GM23248 (cell line): ENCODE results near the gene ACACA. TPM values are rescaled to one million over a fixed set of nuclear protein-coding genes. Genes with fewer than 3 reads are reported as not detected.
A peak's percentile ranks its signal among the peaks of the same experiment; 100 is the strongest.

Experiments used
- DNase-seq: peaks from one replicate; pipeline ENCODE4 v3.0.0-alpha.2; 2015
- H2AFZ ChIP-seq: fragments of 200-600 bp; sonication (generic); 2 replicates; pipeline ENCODE4 v1.6.1; 2016; ENCODE audit warnings: antibody characterized with exemption
- H3F3A ChIP-seq: fragments of 200-600 bp; sonication (generic); 2 replicates; pipeline ENCODE4 v1.6.1; 2016; ENCODE audit warnings: mild to moderate bottlenecking, antibody characterized with exemption, mixed run types; ENCODE audit not compliant: insufficient read depth
- H3K27ac ChIP-seq: fragments of 200-600 bp; sonication (generic); 2 replicates; pipeline ENCODE4 v1.5.1; 2016; ENCODE audit warnings: mild to moderate bottlenecking
- H3K27me3 ChIP-seq: fragments of 200-600 bp; sonication (generic); replicated peaks from 2 replicates; pipeline ENCODE4 v1.6.1; 2016; ENCODE audit warnings: mild to moderate bottlenecking; ENCODE audit not compliant: insufficient read depth
- H3K36me3 ChIP-seq: fragments of 200-600 bp; sonication (generic); 2 replicates; pipeline ENCODE4 v1.6.1; 2016; ENCODE audit warnings: low read depth, mild to moderate bottlenecking
- H3K4me1 ChIP-seq: fragments of 200-600 bp; sonication (generic); 2 replicates; pipeline ENCODE4 v1.6.1; 2016; ENCODE audit warnings: mild to moderate bottlenecking; ENCODE audit not compliant: insufficient read depth
- H3K4me2 ChIP-seq: fragments of 200-600 bp; sonication (generic); one replicate; pipeline ENCODE4 v1.6.1; 2016; ENCODE audit warnings: mild to moderate bottlenecking; ENCODE audit not compliant: unreplicated experiment
- H3K4me3 ChIP-seq: fragments of 200-600 bp; sonication (generic); 2 replicates; pipeline ENCODE4 v1.5.1; 2016; ENCODE audit warnings: mild to moderate bottlenecking
- H3K79me2 ChIP-seq: fragments of 200-600 bp; sonication (generic); 2 replicates; pipeline ENCODE4 v1.6.1; 2016; ENCODE audit warnings: mild to moderate bottlenecking; ENCODE audit not compliant: insufficient read depth
- H3K9ac ChIP-seq: fragments of 200-600 bp; sonication (generic); 2 replicates; pipeline ENCODE4 v1.6.1; 2016; ENCODE audit warnings: mild to moderate bottlenecking
- H3K9me2 ChIP-seq: fragments of 200-600 bp; sonication (generic); 2 replicates; pipeline ENCODE4 v1.6.1; 2016; ENCODE audit warnings: mixed run types, mild to moderate bottlenecking, moderate library complexity; ENCODE audit not compliant: insufficient read depth
- H3K9me3 ChIP-seq: fragments of 200-600 bp; sonication (generic); one replicate; pipeline ENCODE4 v1.6.1; 2017; ENCODE audit warnings: low read depth
- H4K20me1 ChIP-seq: fragments of 200-600 bp; sonication (generic); 2 replicates; pipeline ENCODE4 v1.6.0; 2016; ENCODE audit not compliant: insufficient read depth
- EZH2 ChIP-seq: fragments of 200-600 bp; sonication (generic); IDR thresholded peaks from 2 replicates; pipeline ENCODE4 v1.6.1; 2018; ENCODE audit warnings: antibody characterized with exemption, mild to moderate bottlenecking; ENCODE audit not compliant: insufficient read depth, poor library complexity, severe bottlenecking
- EZH2phosphoT487 ChIP-seq: fragments of 200-600 bp; sonication (generic); IDR thresholded peaks from 2 replicates; pipeline ENCODE4 v1.6.1; 2018; ENCODE audit warnings: antibody characterized with exemption, moderate library complexity, mild to moderate bottlenecking, low read depth; ENCODE audit not compliant: insufficient read depth
- WGBS, 2 experiments: methylation state at CpG; one replicate each; pipeline ENCODE4 v1.1.6; 2015 to 2017; ENCODE audit warnings: low lambda C conversion rate in 2 of 2, low coverage in 1 of 2; ENCODE audit errors: missing lambda C conversion rate in 2 of 2; 5-methylcytosine and 5-hydroxymethylcytosine counted together
- in situ Hi-C: fragments of 300-500 bp; cut with MboI; formaldehyde crosslinking; loops from 2 replicates; pipeline ENCODE4 v1.15.0; 2020
- polyA plus RNA-seq: library from polyadenylated mRNA; unstranded; fragments of >200 nt; fragmentation: Nextera tagmentation; extraction: Ambion mirVana; gene quantifications from 2 replicates; pipeline ENCODE4 v1.2.1, GENCODE V29; 2016
- total RNA-seq: library from RNA; depleted of rRNA; stranded (reverse); fragments of >200 nt; shearing (Covaris generic); gene quantifications from 2 replicates; pipeline ENCODE4 v1.2.3, GENCODE V29; 2014

ACACA gene
- total and polyA plus RNA-seq, 2 experiments from 2014 or later, result 10.2 to 21.9 TPM

DNA sequence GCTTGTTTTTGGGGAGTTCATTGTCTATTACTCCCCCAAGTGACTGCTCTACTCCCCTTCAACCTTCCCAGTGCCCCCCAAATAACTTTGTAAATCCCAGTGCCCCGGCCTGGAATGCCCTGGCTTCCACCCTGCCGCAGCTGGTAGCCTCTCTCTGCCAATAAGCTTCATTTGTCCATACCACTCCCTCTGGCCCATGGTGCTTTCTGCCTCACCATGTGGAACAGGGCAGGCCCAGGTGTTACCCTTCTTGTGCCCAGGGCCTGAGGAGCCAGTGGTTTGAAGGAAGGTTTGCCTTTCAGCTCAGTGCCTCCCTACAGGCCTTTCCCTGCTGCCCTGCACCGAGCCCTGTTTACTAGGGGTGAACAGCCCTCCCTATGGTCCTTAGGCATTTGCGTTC, 323.7 kb downstream of the ACACA start:
- Histone ChIP-seq H3K27me3 (no peaks in the 10 kb centered on the region), H3K36me3 (no peaks in the 10 kb centered on the region), H3F3A (0 out of 2 replicates have a peak, but pooled peaks cover 4% of the 10 kb centered on the region), H3K79me2 (no peaks in the 10 kb centered on the region), H3K4me3 (no peak overlapping the region), H3K9me3 (no peaks in the 10 kb centered on the region), H3K9ac (no peak overlapping the region), H3K4me1 (no peaks in the 10 kb centered on the region), H3K27ac (no peak overlapping the region), H2AFZ (no peak overlapping the region), H3K9me2 (no peaks in the 10 kb centered on the region), H3K4me2 (no peak overlapping the region), H4K20me1 (no peaks in the 10 kb centered on the region)
- TF ChIP-seq EZH2phosphoT487 (no peak), EZH2 (no peak)
- in situ Hi-C loops, result no loop called here
- no peak for DNase-seq
- WGBS, 2 experiments, result 55 to 58% methylated on average over 4 of the region's 4 CpGs

DNA sequence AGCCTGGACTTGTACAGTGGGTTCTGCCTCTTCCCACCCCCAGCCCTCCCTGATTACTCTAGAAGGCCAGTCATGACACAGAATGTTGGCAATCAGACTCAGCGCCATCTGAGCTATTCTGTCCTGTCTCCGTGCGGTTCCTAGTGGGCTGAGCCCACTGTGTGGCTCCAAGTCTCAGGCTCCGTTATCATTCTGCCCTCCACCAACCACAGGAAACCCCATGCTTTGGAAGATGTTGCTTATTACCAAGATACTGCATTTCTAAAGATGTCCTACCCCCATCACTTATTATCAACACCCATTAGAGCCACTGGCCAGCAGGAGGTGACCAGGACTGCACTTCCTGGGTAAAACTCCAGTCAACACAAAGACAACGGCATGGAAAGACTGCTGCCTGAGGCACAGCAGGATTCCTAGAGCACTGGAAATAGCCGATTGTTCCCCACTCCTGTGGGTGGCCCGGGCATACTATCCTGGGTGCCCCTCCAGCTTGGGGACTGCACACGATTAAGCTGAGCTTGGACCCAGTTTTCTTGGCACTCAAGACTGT, 324.2 kb downstream of the ACACA start:
- no peaks in the 10 kb centered on the region for H3K79me2 ChIP-seq
- no peaks in the 10 kb centered on the region for H3K9me3 ChIP-seq
- H4K20me1 ChIP-seq, result no peaks in the 10 kb centered on the region
- H3K4me1 ChIP-seq, result no peaks in the 10 kb centered on the region
- H3K4me3 ChIP-seq, result no peak overlapping the region
- no peak overlapping the region for H3K27ac ChIP-seq
- H2AFZ ChIP-seq, result no peak overlapping the region
- in situ Hi-C loops, result no loop called here
- H3K4me2 ChIP-seq, result no peak overlapping the region
- H3K9me2 ChIP-seq, result no peaks in the 10 kb centered on the region
- H3K9ac ChIP-seq, result no peak overlapping the region
- TF ChIP-seq EZH2phosphoT487, result no peak
- no peak for TF ChIP-seq EZH2
- 68 to 72% methylated on average over 8 of the region's 8 CpGs for WGBS, 2 experiments
- H3F3A ChIP-seq, result 0 out of 2 replicates have a peak, but pooled peaks cover 4% of the 10 kb centered on the region
- H3K36me3 ChIP-seq, result no peaks in the 10 kb centered on the region
- no peaks in the 10 kb centered on the region for H3K27me3 ChIP-seq
- no peak for DNase-seq

DNA sequence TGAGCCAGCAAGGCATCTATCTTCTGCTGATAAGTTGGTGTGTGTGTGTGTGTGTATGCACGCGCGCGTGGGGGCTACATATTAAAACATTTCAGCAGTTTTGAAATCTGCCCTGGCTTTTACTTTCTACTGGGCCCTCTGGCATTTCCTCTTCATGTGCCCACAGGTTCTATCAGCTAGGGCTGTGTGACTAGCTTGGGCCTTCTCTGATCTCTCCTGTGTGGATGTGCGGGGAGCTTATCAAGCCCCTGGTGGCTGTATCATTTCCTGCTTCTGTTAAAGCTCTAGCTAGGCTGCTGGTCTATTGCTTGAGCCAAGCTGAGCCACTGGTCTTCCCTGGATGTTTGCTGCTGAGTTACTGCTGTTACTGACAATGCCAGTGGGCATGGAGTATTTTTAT, 325.3 kb downstream of the ACACA start:
- DNase-seq, result no peak
- no peaks in the 10 kb centered on the region for H3K9me2 ChIP-seq
- H3K4me3 ChIP-seq, result no peak overlapping the region
- TF ChIP-seq EZH2phosphoT487, result no peak
- TF ChIP-seq EZH2, result no peak
- no peaks in the 10 kb centered on the region for H3K27me3 ChIP-seq
- H3K4me1 ChIP-seq, result no peaks in the 10 kb centered on the region
- in situ Hi-C loops, result no loop called here
- no peaks in the 10 kb centered on the region for H4K20me1 ChIP-seq
- no peaks in the 10 kb centered on the region for H3K79me2 ChIP-seq
- H3K36me3 ChIP-seq, result no peaks in the 10 kb centered on the region
- WGBS, 2 experiments, result 85 to 96% methylated on average over 5 of the region's 5 CpGs
- H3K9ac ChIP-seq, result no peak overlapping the region
- no peak overlapping the region for H3K27ac ChIP-seq
- no peak overlapping the region for H2AFZ ChIP-seq
- no peaks in the 10 kb centered on the region for H3K9me3 ChIP-seq
- H3K4me2 ChIP-seq, result no peak overlapping the region
- 0 out of 2 replicates have a peak, but pooled peaks cover 4% of the 10 kb centered on the region for H3F3A ChIP-seq

DNA sequence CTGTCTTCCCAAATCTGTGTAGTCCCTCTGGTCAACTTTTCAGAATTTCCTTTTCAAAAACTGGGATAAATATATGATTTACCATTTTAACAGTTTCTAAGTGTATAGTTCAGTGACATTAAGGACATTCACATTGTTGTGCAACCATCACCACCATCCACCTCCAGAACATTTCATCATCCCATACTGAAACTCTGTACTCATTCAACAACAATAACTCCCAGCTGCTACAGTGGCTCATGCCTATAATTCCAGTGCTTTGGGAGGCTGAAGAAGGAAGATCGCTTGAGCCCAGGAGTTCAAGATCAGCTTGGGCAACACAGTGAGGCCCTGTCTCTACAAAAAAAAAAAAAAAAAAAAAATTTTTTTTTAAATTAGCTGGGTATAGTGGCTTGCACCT, 326.9 kb downstream of the ACACA start:
- H4K20me1 ChIP-seq, result no peaks in the 10 kb centered on the region
- no peak overlapping the region for H3K4me2 ChIP-seq
- no peaks in the 10 kb centered on the region for H3K4me1 ChIP-seq
- H3K9me2 ChIP-seq, result no peaks in the 10 kb centered on the region
- no peak overlapping the region for H3K9ac ChIP-seq
- TF ChIP-seq EZH2phosphoT487, result no peak
- no peak for TF ChIP-seq EZH2
- H3K27me3 ChIP-seq, result no peaks in the 10 kb centered on the region
- H3F3A ChIP-seq, result 0 out of 2 replicates have a peak, but pooled peaks cover 4% of the 10 kb centered on the region
- H3K9me3 ChIP-seq, result no peaks in the 10 kb centered on the region
- H3K27ac ChIP-seq, result no peak overlapping the region
- in situ Hi-C loops, result no loop called here
- no peak overlapping the region for H3K4me3 ChIP-seq
- WGBS, 2 experiments, result 54 to 67% methylated on average over 1 of the region's 1 CpG
- H3K36me3 ChIP-seq, result no peaks in the 10 kb centered on the region
- H2AFZ ChIP-seq, result no peak overlapping the region
- DNase-seq, result peak; percentile 60
- no peaks in the 10 kb centered on the region for H3K79me2 ChIP-seq
